HG03108 (cell line): ENCODE results near the gene TRAF2.

Experiments
- ATAC-seq: cut with Tn5 transposase; IDR thresholded peaks from one replicate; pipeline ENCODE4 v1.9.1; 2021; ENCODE audit warnings: moderate library complexity; ENCODE audit not compliant: unreplicated experiment

TRAF2 gene

DNA sequence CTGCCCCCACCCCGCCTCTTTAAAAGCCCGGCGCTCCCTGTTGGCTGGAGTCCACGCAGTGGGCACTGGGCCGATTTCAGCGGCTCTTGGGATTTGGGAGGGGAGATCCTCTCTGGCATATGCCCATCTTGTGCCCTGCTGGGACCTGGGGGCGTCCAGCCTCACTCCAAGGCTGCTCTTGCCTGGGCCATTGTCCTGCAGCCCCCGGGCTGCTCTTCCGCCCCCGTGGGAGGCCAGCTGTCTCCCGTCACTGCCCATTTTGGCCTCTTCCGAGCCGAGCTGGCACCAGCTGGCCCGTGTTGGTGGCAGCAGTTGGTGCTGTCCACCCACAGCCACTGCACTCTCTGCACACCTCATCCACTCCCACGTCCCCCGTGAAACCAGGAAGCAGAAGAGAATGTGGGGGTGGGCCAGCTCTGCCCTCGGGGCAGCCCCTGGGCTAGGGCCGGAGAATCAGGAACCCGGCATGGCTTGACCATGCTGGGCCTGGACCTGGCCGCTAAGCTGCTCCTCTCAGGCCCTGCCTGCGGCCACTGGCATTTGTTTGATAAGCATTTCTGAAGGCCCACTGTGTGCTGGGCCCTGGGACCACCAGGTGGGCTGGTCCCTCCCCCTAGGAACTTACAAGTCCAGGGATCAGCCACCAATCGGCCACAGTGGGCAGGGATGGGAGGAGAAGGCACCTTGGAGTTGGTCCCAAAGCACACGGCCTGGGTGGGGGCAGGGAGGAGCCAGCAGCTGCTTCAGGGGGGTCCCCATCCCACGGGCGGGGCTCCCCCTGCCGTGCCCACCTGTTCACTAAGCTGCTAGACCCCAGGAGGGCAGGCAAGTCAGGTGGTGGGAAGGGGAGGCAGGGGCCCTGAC lies 60.9 kb downstream of the TRAF2 start:
- ATAC-seq, result no peak

DNA sequence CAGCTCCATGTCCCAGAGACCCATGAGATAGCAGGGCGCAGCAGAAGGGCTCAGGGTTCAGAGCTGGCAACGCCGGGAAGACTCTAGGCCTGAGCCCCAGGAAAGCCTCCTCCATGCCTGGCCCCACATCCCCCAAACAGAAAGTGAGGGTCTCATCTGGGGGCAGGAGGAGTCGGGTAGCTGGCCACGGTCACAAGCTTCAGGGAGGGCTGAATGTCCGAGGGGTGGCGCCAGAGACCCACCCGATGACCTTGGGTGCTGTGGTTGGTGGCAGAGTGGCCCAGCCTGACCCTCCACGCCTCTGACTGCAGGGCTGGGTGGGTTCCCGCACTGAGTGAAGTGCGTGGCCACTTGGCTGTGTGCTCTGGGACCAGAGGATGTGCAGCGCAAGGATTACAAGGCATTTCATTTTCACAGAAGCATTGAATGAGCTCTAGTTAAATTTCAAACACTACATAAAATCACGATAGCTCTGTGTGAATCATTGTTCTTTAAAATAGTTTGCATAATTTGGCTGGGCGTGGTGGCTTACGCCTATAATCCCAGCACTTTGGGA lies 61.7 kb downstream of the TRAF2 start:
- no peak for ATAC-seq

- ATAC-seq, result no peak
Observed at GRCh38 chr9:136949239-136949816, 63.0 kb downstream of the TRAF2 start.

GRCh38 chr9:136949817-136950655 lies 63.7 kb downstream of the TRAF2 start:
- peak; percentile 79 for ATAC-seq

- ATAC-seq, result no peak
Observed at GRCh38 chr9:136950656-136951276, 64.5 kb downstream of the TRAF2 start.

- ATAC-seq, result no peak
Observed at GRCh38 chr9:136951541-136952320, 65.4 kb downstream of the TRAF2 start, which contains the start of gene LCN12. Gene LCN12 (plus strand): TSS chr9:136952273. CDS start chr9:136952328, 55 bp downstream.

DNA sequence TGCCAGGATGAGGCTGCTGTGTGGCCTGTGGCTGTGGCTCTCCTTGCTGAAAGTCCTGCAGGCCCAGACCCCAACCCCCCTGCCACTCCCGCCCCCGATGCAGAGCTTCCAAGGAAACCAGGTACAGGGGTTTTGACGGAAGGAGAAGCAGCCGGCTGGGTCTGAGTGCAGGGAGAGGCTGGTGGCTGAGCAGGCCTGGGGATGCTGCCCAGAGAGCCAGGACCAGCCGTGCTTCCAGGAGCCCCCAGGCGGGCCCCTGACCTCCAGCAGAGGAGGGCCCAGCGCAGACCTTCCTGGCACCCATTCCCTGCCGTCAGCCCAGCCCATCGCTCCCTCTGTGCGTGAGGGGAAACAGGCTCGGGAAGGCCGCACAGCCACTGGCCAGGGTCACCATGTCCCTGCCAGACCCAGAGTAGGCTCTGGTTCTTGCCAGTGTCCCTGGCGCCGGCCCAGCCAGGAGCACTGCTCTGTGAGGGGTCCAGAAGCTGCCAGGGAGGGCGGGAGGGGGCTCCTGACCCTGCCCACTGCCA lies 66.1 kb downstream of the TRAF2 start:
- no peak for ATAC-seq

GRCh38 chr9:136952876-136953770 lies 66.8 kb downstream of the TRAF2 start:
- no peak for ATAC-seq

DNA sequence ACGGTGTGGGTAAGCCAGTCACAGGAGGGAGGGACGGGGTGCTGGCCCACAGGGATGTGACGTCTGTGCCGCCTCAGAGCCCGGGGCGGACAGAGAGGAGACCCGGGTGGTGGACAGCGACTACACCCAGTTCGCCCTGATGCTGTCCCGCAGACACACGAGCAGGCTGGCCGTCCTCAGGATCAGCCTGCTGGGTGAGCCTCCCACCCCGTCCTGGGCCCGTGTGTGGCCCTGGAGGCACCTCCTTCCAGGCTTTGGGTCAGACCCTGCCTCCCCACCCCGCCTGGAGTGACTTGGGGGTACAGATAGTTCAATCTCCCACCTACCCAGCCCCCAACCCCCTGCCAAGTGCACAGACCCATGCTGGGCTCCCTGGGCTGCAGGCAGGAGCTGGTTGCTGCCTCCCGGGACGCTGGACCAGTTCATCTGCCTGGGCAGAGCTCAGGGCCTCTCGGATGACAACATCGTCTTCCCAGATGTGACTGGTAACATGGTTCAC lies 67.5 kb downstream of the TRAF2 start:
- no peak for ATAC-seq

- ATAC-seq, result no peak
Observed at GRCh38 chr9:136954270-136955083, 68.2 kb downstream of the TRAF2 start.

- ATAC-seq, result no peak
Observed at GRCh38 chr9:136955202-136955942, 69.1 kb downstream of the TRAF2 start.

DNA sequence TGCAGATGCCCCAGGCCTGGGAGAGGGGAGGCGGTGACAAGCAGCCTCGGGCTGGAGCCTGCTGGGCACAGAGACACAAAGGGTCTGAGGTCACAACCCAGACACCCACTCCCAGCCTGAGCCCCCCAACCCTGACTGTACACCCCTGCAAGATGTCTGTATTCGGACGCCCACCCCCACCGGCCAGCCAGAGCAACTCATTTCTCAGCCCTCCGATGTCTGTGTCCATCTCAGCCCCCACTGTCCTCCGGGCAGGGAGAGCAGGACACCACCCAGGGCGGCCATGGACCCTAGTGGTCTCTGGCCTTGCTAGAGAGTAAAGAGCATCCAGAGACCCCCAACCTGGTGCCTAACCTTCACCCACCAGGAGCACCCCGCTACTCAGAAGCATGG lies 69.6 kb downstream of the TRAF2 start:
- no peak for ATAC-seq

DNA sequence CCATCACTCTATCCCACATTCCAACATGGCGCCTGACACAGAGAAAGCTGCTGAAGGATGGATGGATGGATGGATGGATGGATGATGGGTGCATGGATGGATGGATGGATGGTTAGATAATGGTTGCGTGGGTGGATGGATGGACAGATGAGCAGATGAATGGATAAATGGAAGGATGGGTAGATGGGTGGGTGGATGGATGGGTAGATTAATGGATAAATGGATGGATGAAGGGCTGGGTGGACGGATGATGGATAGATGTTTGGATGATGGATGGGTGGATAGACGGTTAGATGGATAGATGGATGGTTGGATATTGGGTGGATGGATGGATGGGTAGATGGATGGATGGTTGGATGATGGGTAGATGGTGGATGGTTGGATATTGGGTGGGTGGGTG lies 70.3 kb downstream of the TRAF2 start:
- no peak for ATAC-seq

DNA sequence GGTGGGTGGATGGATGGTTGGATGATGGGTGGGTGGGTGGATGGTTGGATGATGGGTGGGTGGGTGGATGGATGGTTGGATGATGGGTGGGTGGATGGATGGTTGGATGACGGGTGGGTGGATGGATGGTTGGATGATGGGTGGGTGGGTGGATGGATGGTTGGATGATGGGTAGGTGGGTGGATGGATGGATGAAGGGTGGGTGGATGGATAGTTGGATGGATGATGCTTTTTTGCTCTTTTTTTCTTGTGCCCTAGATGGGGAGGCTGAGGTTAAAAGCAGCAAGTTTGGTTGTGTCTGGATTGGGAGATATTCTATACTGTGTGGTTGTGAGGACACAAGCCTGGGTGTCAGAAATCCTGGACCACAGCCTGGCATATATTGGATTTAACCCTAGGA lies 71.1 kb downstream of the TRAF2 start:
- ATAC-seq, result no peak

GRCh38 chr9:136957901-136958300 lies 71.6 kb downstream of the TRAF2 start:
- no peak for ATAC-seq

- no peak for ATAC-seq
Observed at GRCh38 chr9:136958473-136958872, 72.2 kb downstream of the TRAF2 start.
